Fibroblast of lung (primary cell): ENCODE results near the gene FBXO47. TPM values are rescaled to one million over a fixed set of nuclear protein-coding genes. Genes with fewer than 3 reads are reported as not detected.

Source experiments
- DNase-seq, 2 donors: peaks; one replicate each; pipeline versions ENCODE4 v3.0.0 to v3.0.0-alpha.2; 2010; ENCODE audit warnings: low read depth in 2 of 2
- H2AFZ ChIP-seq: 2 replicates; pipeline ENCODE4 v1.5.1; 2012; ENCODE audit warnings: low read length, control low read depth, inconsistent platforms
- H3K27ac ChIP-seq: 2 replicates; pipeline ENCODE4 v1.5.1; 2011; ENCODE audit warnings: low read length, control low read depth; ENCODE audit not compliant: insufficient read depth
- H3K27me3 ChIP-seq: 2 replicates; pipeline ENCODE4 v1.5.1; 2011; ENCODE audit warnings: mild to moderate bottlenecking, low read length; ENCODE audit not compliant: control insufficient read depth, insufficient read depth
- H3K36me3 ChIP-seq: 2 replicates; pipeline ENCODE4 v1.5.1; 2011; ENCODE audit warnings: low read length; ENCODE audit not compliant: control insufficient read depth, insufficient read depth
- H3K4me1 ChIP-seq: 2 replicates; pipeline ENCODE4 v1.5.1; 2011; ENCODE audit warnings: low read length; ENCODE audit not compliant: control insufficient read depth, insufficient read depth; ENCODE audit errors: extremely low read depth
- H3K4me2 ChIP-seq: 2 replicates; pipeline ENCODE4 v1.5.1; 2011; ENCODE audit warnings: low read length, control low read depth; ENCODE audit not compliant: insufficient read depth; ENCODE audit errors: extremely low read depth
- H3K4me3 ChIP-seq, 4 experiments: fragments of 200-600 bp in 1 of 4; sonication (generic) in 1 of 4; replicated peaks in 1 of 4; 2 replicates each; pipeline ENCODE4 v1.5.1; 2011 to 2016; ENCODE audit warnings: low read length in 4 of 4, low read depth in 3 of 4, mild to moderate bottlenecking in 3 of 4, control low read depth in 2 of 4, inconsistent platforms in 1 of 4, mixed read lengths in 1 of 4; ENCODE audit not compliant: insufficient read depth in 1 of 4; ENCODE audit errors: control extremely low read depth in 1 of 4
- H3K79me2 ChIP-seq: 2 replicates; pipeline ENCODE4 v1.5.1; 2012; ENCODE audit warnings: mild to moderate bottlenecking, low read length, inconsistent platforms; ENCODE audit not compliant: control insufficient read depth, insufficient read depth
- H3K9ac ChIP-seq: 2 replicates; pipeline ENCODE4 v1.5.1; 2011; ENCODE audit warnings: mild to moderate bottlenecking, low read length, control low read depth; ENCODE audit not compliant: insufficient read depth
- H3K9me3 ChIP-seq: 2 replicates; pipeline ENCODE4 v1.5.1; 2012; ENCODE audit warnings: low read depth, low read length; ENCODE audit not compliant: control insufficient read depth, insufficient read depth
- H4K20me1 ChIP-seq: 2 replicates; pipeline ENCODE4 v1.5.1; 2011; ENCODE audit warnings: low read length; ENCODE audit not compliant: control insufficient read depth, insufficient read depth; ENCODE audit errors: extremely low read depth
- CTCF ChIP-seq, 2 donors: IDR thresholded peaks in 1 of 2; conservative IDR thresholded peaks in 1 of 2; 1 replicate in 1 of 2; 2 replicates in 1 of 2; pipeline ENCODE4 v1.5.1; 2011 to 2012; ENCODE audit warnings: low read length in 2 of 2, control low read depth in 1 of 2, inconsistent platforms in 1 of 2, low read depth in 1 of 2, mild to moderate bottlenecking in 1 of 2
- EZH2 ChIP-seq: IDR thresholded peaks from 2 replicates; pipeline ENCODE4 v1.5.1; 2012; ENCODE audit warnings: low read length, control low read depth, mild to moderate bottlenecking; ENCODE audit errors: missing control alignments
- polyA plus RNA-seq, 2 donors: library from polyadenylated mRNA; depleted of rRNA in 1 of 2; stranded (reverse) in 1 of 2; unstranded in 1 of 2; fragments of >200 nt; gene quantifications; 2 replicates each; pipeline ENCODE4 v1.2.1, GENCODE V29; 2011 to 2012; ENCODE audit warnings: missing spikeins in 1 of 2
- total RNA-seq: library from RNA; depleted of rRNA; stranded (reverse); fragments of >200 nt; gene quantifications from 2 replicates; pipeline ENCODE4 v1.2.1, GENCODE V29; 2014

FBXO47 gene
- total and polyA plus RNA-seq, 2 donors (not counting 1 experiment from before 2014, with no cell fraction given): 0.05 to 0.17 TPM

GRCh38 chr17:38904892-38905291, 62.3 kb downstream of the FBXO47 start:
- no peak for DNase-seq
- TF ChIP-seq CTCF (conservative IDR thresholded peaks at IDR 0.05 in 1 of 2, IDR thresholded peaks at IDR 0.05 in 1 of 2; ENCODE audit: low read depth in 1 of 2, low read length in 2 of 2) (no peak), EZH2 (no peak)
- H3K4me2 ChIP-seq: no peak overlapping the region
- peaks cover 2% of the 10 kb centered on the region for H4K20me1 ChIP-seq
- H3K9me3 ChIP-seq: no peaks in the 10 kb centered on the region
- peaks cover 10% of the 10 kb centered on the region for H3K4me1 ChIP-seq
- peaks cover 77% of the 10 kb centered on the region for H3K79me2 ChIP-seq
- no peaks in the 10 kb centered on the region for H3K27me3 ChIP-seq
- no peak overlapping the region for H3K27ac ChIP-seq
- H2AFZ ChIP-seq: no peak overlapping the region
- H3K4me3 ChIP-seq: no peak overlapping the region
- H3K9ac ChIP-seq: no peak overlapping the region
- H3K36me3 ChIP-seq: peaks cover 18% of the 10 kb centered on the region

GRCh38 chr17:38903404-38903803, 63.8 kb downstream of the FBXO47 start:
- peaks cover 2% of the 10 kb centered on the region for H4K20me1 ChIP-seq
- no peak for DNase-seq
- H3K27ac ChIP-seq: no peak overlapping the region
- peaks cover 74% of the 10 kb centered on the region for H3K79me2 ChIP-seq
- no peak overlapping the region for H2AFZ ChIP-seq
- H3K27me3 ChIP-seq: no peaks in the 10 kb centered on the region
- no peak overlapping the region for H3K9ac ChIP-seq
- H3K9me3 ChIP-seq: no peaks in the 10 kb centered on the region
- TF ChIP-seq EZH2 (no peak), CTCF (conservative IDR thresholded peaks at IDR 0.05 in 1 of 2, IDR thresholded peaks at IDR 0.05 in 1 of 2; ENCODE audit: low read depth in 1 of 2, low read length in 2 of 2) (no peak)
- H3K4me3 ChIP-seq: no peak overlapping the region
- peaks cover 23% of the 10 kb centered on the region for H3K36me3 ChIP-seq
- H3K4me1 ChIP-seq: peaks cover 19% of the 10 kb centered on the region
- H3K4me2 ChIP-seq: no peak overlapping the region

DNA sequence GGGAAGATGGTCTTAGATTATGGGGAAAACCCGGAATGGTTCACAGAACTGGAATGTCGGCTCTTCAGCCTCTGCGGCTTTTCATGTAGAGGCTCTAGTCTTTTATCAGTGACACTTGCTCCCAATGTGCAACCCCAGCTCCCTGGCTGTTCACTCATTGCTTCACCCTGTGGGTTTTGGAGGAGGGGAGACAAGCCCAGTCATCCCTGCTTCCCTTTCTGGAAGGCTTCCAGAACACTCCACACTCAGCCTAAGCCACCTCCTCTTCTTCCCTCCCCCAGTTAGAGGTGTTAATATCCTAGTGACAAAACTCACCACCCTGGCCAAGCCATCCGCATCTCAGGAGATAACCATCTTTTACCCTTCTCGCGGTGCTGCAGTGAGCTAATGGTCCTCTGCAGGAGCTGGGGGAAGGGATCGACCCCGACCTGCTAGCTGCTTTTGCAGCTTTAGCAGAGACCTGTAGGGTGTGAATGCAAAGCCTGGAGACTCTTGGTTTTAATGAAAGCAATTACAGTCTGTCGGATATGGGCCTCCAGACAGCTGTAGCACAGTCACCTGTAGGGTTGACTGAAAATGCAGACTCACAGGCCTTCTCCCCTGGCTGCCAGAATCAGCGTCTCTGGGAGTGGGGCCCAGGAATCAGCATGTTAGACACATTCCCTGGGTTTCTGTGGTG, 66.1 kb downstream of the FBXO47 start:
- Histone ChIP-seq H3K4me3 (no peak overlapping the region), H3K4me1 (peaks cover 39% of the 10 kb centered on the region), H3K79me2 (peaks cover 72% of the 10 kb centered on the region), H3K36me3 (peaks cover 28% of the 10 kb centered on the region), H3K27me3 (no peaks in the 10 kb centered on the region), H3K9ac (no peak overlapping the region), H3K9me3 (no peaks in the 10 kb centered on the region), H3K27ac (peak overlapping the region; percentile 5), H4K20me1 (peaks cover 2% of the 10 kb centered on the region), H2AFZ (no peak overlapping the region), H3K4me2 (peak overlapping the region; percentile 56)
- peak; percentile 96 to 99 for DNase-seq
- no peak for TF ChIP-seq CTCF (conservative IDR thresholded peaks at IDR 0.05 in 1 of 2, IDR thresholded peaks at IDR 0.05 in 1 of 2; ENCODE audit: low read depth in 1 of 2, low read length in 2 of 2)
- no peak for TF ChIP-seq EZH2
